ENCODE measurements around the gene CCNC. TPM values are rescaled to one million over a fixed set of nuclear protein-coding genes. Genes with fewer than 3 reads are reported as not detected.
A peak's percentile ranks its signal among the peaks of the same experiment; 100 is the strongest.

Gene CCNC
- total RNA-seq, 1 donor from 2014 or later: 94.8 TPM

GRCh38 chr6:99612551-99613408 lies 44.3 kb upstream of the CCNC start:
- peaks cover 55% of the 10 kb centered on the region for H3K27me3 ChIP-seq (ENCODE audit: control insufficient read depth, insufficient read depth, low read length)
- H3K36me3 ChIP-seq (ENCODE audit: control insufficient read depth, insufficient read depth, low read length): no peaks in the 10 kb centered on the region
- no peak for TF ChIP-seq CTCF (IDR thresholded peaks at IDR 0.05; ENCODE audit: insufficient read depth, low read length, severe bottlenecking)
- no peak overlapping the region for H3K4me3 ChIP-seq (ENCODE audit: low read depth, low read length)
- no peak for FAIRE-seq
- no peak for DNase-seq (ENCODE audit: low read depth)

GRCh38 chr6:99611148-99611547 lies 42.7 kb upstream of the CCNC start:
- no peak for TF ChIP-seq CTCF (IDR thresholded peaks at IDR 0.05; ENCODE audit: insufficient read depth, low read length, severe bottlenecking)
- no peaks in the 10 kb centered on the region for H3K36me3 ChIP-seq (ENCODE audit: control insufficient read depth, insufficient read depth, low read length)
- H3K4me3 ChIP-seq (ENCODE audit: low read depth, low read length): no peak overlapping the region
- H3K27me3 ChIP-seq (ENCODE audit: control insufficient read depth, insufficient read depth, low read length): peaks cover 70% of the 10 kb centered on the region
- FAIRE-seq: no peak
- DNase-seq (ENCODE audit: low read depth): peak; percentile 10

- DNase-seq (ENCODE audit: low read depth) (no peak), FAIRE-seq (no peak)
- TF ChIP-seq CTCF (IDR thresholded peaks at IDR 0.05; ENCODE audit: insufficient read depth, low read length, severe bottlenecking): no peak
- Histone ChIP-seq H3K4me3 (ENCODE audit: low read depth, low read length) (no peak overlapping the region), H3K27me3 (ENCODE audit: control insufficient read depth, insufficient read depth, low read length) (peaks cover 78% of the 10 kb centered on the region), H3K36me3 (ENCODE audit: control insufficient read depth, insufficient read depth, low read length) (no peaks in the 10 kb centered on the region)
Observed at GRCh38 chr6:99609905-99610489, 41.5 kb upstream of the CCNC start.

- no peak for DNase-seq (ENCODE audit: low read depth)
- Histone ChIP-seq H3K4me3 (ENCODE audit: low read depth, low read length) (no peak overlapping the region), H3K27me3 (ENCODE audit: control insufficient read depth, insufficient read depth, low read length) (peaks cover 77% of the 10 kb centered on the region), H3K36me3 (ENCODE audit: control insufficient read depth, insufficient read depth, low read length) (no peaks in the 10 kb centered on the region)
- no peak for TF ChIP-seq CTCF (IDR thresholded peaks at IDR 0.05; ENCODE audit: insufficient read depth, low read length, severe bottlenecking)
- no peak for FAIRE-seq
Observed at GRCh38 chr6:99608886-99609482, 40.5 kb upstream of the CCNC start.

GRCh38 chr6:99608059-99608885 lies 39.8 kb upstream of the CCNC start:
- Histone ChIP-seq H3K27me3 (ENCODE audit: control insufficient read depth, insufficient read depth, low read length) (peaks cover 81% of the 10 kb centered on the region), H3K36me3 (ENCODE audit: control insufficient read depth, insufficient read depth, low read length) (no peaks in the 10 kb centered on the region), H3K4me3 (ENCODE audit: low read depth, low read length) (no peak overlapping the region)
- no peak for DNase-seq (ENCODE audit: low read depth)
- TF ChIP-seq CTCF (IDR thresholded peaks at IDR 0.05; ENCODE audit: insufficient read depth, low read length, severe bottlenecking): no peak
- FAIRE-seq: no peak

All from bronchial epithelial cell (primary cell).